OCI-LY3 (cell line): ENCODE data around the gene GATA3.

Experiments
- H2AFZ ChIP-seq: fragments of 200-600, 300-600 bp; shearing (Covaris generic); 2 replicates; pipeline ENCODE4 v1.6.0; 2014; ENCODE audit warnings: antibody characterized with exemption, low read depth, low read length
- H3K27ac ChIP-seq: fragments of 200-600, 300-600 bp; sonication (generic); 2 replicates; pipeline ENCODE4 v1.5.1; 2014; ENCODE audit warnings: mild to moderate bottlenecking, low read length, moderate library complexity, mixed read lengths
- H3K27me3 ChIP-seq: fragments of 200-600, 300-600 bp; sonication (generic); 2 replicates; pipeline ENCODE4 v1.6.1; 2014; ENCODE audit warnings: low read depth, low read length, mixed read lengths
- H3K36me3 ChIP-seq: fragments of 200-600, 300-600 bp; sonication (generic); replicated peaks from 2 replicates; pipeline ENCODE3; 2014; ENCODE audit warnings: low read depth, low read length, mixed read lengths
- H3K4me1 ChIP-seq: fragments of 300-600, 200-600 bp; sonication (generic); 2 replicates; pipeline ENCODE4 v1.6.1; 2014; ENCODE audit warnings: low read length, mixed read lengths
- H3K4me2 ChIP-seq: fragments of 200-600, 300-600 bp; sonication (generic); 2 replicates; pipeline ENCODE4 v1.6.1; 2014; ENCODE audit warnings: low read length, mixed read lengths
- H3K4me3 ChIP-seq: fragments of 300-600, 200-600 bp; sonication (generic); 2 replicates; pipeline ENCODE4 v1.5.1; 2014; ENCODE audit warnings: antibody characterized with exemption, mild to moderate bottlenecking, low read length, moderate library complexity
- H3K79me2 ChIP-seq: fragments of 300-600, 200-600 bp; shearing (Covaris generic); 2 replicates; pipeline ENCODE4 v1.6.1; 2014; ENCODE audit warnings: mild to moderate bottlenecking, low read length, mixed read lengths
- H3K9ac ChIP-seq: fragments of 300-600, 200-600 bp; shearing (Covaris generic); 2 replicates; pipeline ENCODE4 v1.6.0; 2014; ENCODE audit warnings: mild to moderate bottlenecking, low read length, moderate library complexity
- H3K9me3 ChIP-seq: fragments of 200-600, 300-600 bp; shearing (Covaris generic); 2 replicates; pipeline ENCODE4 v1.6.1; 2014; ENCODE audit warnings: low read length, mixed read lengths; ENCODE audit not compliant: insufficient read depth
- H4K20me1 ChIP-seq: fragments of 200-600, 300-600 bp; sonication (generic); 2 replicates; pipeline ENCODE4 v1.6.1; 2016; ENCODE audit warnings: low read length, mixed read lengths; ENCODE audit not compliant: insufficient read depth
- CTCF ChIP-seq: fragments of 200-600, 300-600 bp; sonication (generic); IDR thresholded peaks from 2 replicates; pipeline ENCODE4 v1.5.1; 2014; ENCODE audit warnings: antibody characterized with exemption, low read length, low read depth
- EZH2phosphoT487 ChIP-seq: fragments of 200-600 bp; shearing (Covaris generic); IDR thresholded peaks from 2 replicates; pipeline ENCODE4 v1.6.1; 2018; ENCODE audit warnings: antibody characterized with exemption, mixed run types, low read depth

The GATA3 gene

GRCh38 chr10:8044908-8045725, 9.4 kb upstream of the GATA3 start:
- no peaks in the 10 kb centered on the region for H4K20me1 ChIP-seq
- peaks cover 26% of the 10 kb centered on the region for H3K4me1 ChIP-seq

GRCh38 chr10:8045726-8046494, 8.6 kb upstream of the GATA3 start:
- Histone ChIP-seq H3K27me3 (peaks cover 8% of the 10 kb centered on the region), H3K4me3 (no peak overlapping the region), H3K9me3 (no peaks in the 10 kb centered on the region), H2AFZ (no peak overlapping the region), H3K4me1 (peaks cover 26% of the 10 kb centered on the region), H3K36me3 (no peaks in the 10 kb centered on the region), H3K4me2 (no peak overlapping the region), H3K9ac (no peak overlapping the region), H3K79me2 (no peaks in the 10 kb centered on the region), H3K27ac (no peak overlapping the region), H4K20me1 (no peaks in the 10 kb centered on the region)
- TF ChIP-seq EZH2phosphoT487 (no peak), CTCF (no peak)

More at GRCh38 chr10:8044908-8045725, 9.4 kb upstream of the GATA3 start:
- Histone ChIP-seq H3K36me3 (no peaks in the 10 kb centered on the region), H3K9me3 (no peaks in the 10 kb centered on the region), H3K4me3 (no peak overlapping the region), H3K79me2 (no peaks in the 10 kb centered on the region), H3K9ac (no peak overlapping the region), H2AFZ (no peak overlapping the region), H3K27ac (no peak overlapping the region), H3K4me2 (no peak overlapping the region), H3K27me3 (peaks cover 8% of the 10 kb centered on the region)
- TF ChIP-seq EZH2phosphoT487 = no peak
- TF ChIP-seq CTCF = no peak

GRCh38 chr10:8047452-8048280, 6.8 kb upstream of the GATA3 start:
- H2AFZ ChIP-seq = no peak overlapping the region
- H3K4me2 ChIP-seq = 0 out of 2 replicates have a peak overlapping the region, but pooled peaks have one; percentile 82
- no peaks in the 10 kb centered on the region for H3K27me3 ChIP-seq
- peaks cover 20% of the 10 kb centered on the region for H3K4me1 ChIP-seq
- H3K9ac ChIP-seq = no peak overlapping the region
- no peaks in the 10 kb centered on the region for H4K20me1 ChIP-seq
- H3K4me3 ChIP-seq = no peak overlapping the region
- no peaks in the 10 kb centered on the region for H3K36me3 ChIP-seq
- no peaks in the 10 kb centered on the region for H3K9me3 ChIP-seq
- no peak for TF ChIP-seq CTCF
- no peak for TF ChIP-seq EZH2phosphoT487
- no peak overlapping the region for H3K27ac ChIP-seq
- H3K79me2 ChIP-seq = no peaks in the 10 kb centered on the region
